Stimulated activated CD4-positive, alpha-beta T cell treated with anti-CD3 and anti-CD28 coated beads, Interleukin-4, amount 100 ng/mL, for 4 hours (primary cell): ENCODE measurements around the gene INPP4B.
A peak's percentile ranks its signal among the peaks of the same experiment; 100 is the strongest.

Source experiments
- DNase-seq, 2 experiments: peaks; one replicate each; pipeline ENCODE4 v3.0.0-alpha.2; 2020

INPP4B gene

DNA sequence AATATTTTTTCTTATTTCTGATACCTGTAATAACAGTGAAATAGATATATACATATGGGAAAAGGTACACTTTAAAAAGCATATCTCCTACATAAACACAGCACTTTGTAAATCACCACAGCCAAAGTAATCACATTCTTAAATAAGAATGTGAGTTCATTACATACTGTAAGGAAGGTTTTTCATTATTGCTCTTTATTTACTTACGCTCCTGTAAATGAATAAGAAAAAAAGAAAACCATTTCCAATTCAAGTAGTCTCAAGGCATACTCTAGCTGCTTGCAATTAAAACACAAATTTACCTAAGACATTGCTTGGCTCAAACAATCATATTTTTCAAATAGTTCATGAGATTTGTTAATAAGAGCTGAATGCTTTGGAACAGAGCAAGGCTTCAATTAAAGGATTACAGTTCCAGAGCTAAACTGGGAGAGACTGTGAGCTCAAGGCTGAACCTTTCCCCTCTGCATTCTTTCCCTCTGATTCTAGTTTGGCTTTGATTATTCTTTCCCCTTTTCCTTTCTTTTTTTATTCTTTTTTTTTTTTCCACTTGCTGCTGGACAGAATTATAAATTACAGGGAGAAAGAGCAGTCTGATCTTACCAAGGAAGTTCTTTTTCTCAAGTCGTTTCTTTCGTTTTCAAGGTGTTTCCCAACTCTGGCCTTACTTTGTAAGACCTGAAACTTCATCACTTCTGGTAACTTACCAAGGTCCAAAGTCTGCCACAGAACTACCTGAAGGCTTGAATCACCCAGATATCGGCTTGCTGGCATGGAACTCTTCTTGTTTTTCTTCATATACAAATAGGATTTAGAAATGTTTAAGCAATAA, 278.3 kb downstream of the INPP4B start:
- DNase-seq: no peak

DNA sequence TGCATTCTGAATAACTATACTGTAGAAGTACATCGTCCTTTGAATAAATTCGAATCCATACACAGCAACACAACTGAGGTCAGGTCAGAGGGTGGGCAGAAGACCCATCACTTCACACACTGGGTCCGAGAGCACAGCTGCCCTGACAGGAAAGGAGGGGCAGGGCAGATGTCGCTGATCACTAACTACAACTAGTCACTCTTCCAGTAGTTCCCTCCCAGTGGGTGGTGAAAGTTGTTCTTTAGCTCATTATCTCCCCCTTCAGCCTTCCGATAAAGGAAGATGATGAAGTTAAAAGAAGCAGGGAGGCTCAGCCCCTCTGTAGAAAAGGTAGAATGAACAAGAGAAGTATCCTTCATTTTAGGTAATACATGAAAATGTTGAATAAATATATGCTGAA, 278.9 kb downstream of the INPP4B start:
- peak; percentile 47 to 67 for DNase-seq

DNA sequence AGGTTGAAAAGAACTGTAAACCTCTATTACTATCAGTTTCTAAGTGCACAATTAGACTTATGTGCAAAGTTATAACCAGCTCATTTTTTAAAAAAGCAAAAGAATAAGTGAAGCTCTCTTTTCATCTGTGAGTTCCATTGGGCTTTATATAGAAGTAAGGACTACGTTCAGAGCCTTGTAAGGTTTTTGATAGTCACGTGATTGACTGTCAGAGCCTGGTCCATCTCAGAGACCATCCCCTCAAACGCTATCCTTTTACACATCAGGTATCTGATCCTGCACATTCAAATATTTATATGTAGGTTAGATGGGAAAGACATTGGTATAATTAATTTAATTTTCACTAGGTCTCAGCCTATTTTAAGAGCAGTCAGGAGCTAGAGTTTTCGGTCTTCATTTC, 279.3 kb downstream of the INPP4B start:
- no peak for DNase-seq

DNA sequence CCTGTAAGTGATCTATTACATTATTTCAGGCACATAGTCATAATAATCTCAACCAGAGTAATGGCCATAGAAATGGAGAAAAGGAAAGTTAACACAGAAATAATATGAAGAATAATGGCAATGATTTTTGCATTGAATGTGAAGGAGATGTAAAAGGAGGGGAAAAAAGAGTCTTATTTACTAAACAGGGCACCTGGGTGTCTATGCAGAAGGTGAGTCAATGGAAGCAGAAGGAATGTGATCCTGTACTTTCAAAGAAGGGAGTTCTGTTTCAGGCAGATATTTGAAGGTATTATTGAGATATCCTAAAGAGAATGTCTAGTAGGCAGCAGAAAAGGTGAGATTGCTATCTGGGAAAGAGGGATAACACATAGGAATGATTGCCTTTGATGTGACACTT, 279.9 kb downstream of the INPP4B start:
- DNase-seq: no peak

DNA sequence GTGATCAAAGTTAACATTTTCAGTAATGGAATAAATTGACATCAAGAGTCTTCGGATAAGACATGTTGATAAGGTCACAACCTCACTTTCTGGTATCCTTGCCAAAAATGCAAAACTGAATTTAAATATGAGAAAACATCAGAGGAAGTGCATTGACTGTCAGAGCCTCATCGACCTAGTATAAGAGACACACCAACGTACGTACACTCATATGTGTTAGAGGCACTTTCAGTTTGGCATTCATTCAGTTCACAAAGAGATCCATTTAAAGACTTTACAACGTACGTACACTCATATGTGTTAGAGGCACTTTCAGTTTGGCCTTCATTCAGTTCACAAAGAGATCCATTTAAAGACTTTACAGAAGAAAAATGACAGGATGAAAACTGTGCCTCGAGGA, 280.3 kb downstream of the INPP4B start:
- DNase-seq: no peak

DNA sequence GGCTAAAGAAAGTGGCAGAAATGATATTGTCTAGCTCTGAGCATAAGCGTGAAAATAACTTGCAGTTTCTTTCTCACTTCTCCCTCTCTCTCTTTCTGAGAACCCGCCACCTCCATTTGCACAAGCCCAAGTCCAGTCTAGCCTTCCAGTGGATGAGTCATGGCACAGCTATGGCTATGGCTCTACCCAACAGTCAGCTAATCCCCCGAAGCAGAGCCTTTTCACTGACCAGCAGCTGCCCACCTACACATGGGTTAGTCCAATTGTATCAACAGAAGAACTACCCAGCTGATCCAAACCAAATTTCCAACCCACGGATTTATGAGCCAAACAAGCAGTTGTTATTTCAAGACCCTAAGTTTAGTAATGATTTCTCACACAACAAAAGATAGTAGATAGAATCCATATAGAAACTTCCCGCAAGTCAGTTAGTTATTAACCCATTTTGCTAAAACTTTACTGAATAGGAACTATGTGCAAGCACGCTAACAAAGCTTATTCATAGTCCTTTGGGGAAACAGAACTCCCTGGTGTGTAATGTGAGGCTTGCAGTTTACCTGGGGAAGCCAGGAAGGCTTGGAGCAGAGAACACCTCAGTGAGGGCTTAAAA, 282.3 kb downstream of the INPP4B start:
- no peak for DNase-seq

DNA sequence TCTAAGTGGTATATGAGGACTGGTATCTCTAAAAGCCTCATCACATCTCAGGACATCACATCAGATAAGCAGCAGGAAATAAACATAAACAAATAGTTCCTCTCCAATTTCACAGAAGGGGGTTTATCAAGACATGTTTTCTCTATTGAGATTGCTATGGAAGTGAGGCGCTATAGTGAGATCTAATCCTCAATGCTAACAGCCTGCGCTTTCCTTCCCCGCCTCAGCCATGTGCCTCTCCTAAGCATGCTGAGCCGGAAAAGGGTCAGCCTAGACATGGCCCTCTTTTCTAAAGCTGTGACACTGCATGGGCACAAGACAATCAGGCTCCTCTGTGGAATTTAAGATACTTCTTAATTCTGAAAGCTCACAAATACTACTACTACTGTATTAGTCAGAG, 286.1 kb downstream of the INPP4B start:
- DNase-seq: no peak

DNA sequence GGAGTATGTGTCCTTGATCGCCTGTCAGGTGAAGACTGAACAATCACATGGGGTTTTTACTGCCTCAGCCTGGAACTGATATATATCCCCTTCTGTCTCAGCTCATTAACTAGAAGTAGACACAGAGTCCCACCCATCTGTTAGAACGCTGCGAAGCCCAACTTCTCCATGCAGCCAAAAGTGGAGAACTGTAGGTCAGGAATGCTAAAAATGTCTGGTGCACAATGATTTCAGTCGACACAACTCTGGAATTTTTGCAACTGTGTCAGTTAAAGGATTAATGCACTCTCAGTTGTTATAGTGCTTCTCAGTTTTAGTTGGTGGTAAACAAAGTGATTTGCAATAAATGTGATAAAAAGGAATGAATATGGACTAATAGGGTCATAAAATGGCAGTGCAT, 287.2 kb downstream of the INPP4B start:
- DNase-seq: no peak

DNA sequence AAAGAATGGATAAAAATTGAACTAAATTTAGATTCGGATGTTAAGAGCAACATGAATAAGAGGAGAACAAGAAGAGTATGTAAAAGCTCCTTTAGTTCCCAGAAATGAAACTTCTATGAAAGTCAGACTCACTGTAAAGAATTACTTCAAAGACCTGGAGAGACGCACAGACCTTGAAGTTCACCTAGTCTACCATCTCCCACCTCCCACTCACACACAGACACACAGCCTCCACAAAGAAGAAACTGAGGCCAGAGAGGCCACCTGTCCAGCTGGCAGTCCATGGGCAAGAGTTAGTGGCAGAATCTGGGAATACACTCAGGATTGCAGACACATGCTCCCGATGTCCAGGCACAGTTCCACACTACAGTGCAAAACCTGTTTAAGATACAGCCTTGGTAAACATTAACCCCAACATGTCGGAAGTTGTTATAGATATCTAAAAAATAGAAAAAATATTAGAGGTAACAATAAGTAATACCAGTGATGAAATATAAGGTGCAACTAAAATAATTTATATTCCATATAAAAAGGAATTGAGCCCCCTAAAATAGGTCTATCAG, 288.8 kb downstream of the INPP4B start:
- no peak for DNase-seq

DNA sequence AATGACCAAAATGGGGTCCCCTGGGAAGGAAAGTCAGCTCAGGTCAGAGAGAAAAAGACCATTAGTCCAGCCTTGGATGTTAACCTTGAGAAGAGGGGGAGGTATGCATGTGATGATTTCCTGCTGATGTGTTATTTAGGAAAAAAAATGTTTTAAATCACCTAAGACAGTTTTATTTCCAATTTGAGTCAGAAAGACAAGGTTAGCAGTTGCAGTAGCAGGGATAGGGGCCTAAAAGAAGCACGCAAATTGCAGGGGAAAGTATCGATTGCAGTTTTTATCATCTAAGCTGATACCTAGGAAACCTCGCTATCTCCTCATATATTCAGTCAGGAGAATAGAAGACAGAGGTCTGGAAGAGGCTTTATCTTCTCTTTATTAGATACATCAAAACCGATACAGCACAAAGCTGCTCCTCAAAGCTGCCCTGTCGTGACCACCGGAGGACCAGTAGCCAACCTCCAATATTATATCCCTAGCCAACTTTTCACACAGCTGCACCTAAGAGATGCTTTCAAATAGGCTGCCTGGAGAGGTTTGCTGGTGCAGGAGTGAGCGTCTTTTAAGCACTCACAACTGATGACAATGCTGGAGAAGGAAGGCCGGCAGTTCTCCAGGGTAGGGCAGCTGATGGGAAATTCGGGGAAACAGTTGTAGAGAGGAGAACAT, 289.4 kb downstream of the INPP4B start:
- no peak for DNase-seq

DNA sequence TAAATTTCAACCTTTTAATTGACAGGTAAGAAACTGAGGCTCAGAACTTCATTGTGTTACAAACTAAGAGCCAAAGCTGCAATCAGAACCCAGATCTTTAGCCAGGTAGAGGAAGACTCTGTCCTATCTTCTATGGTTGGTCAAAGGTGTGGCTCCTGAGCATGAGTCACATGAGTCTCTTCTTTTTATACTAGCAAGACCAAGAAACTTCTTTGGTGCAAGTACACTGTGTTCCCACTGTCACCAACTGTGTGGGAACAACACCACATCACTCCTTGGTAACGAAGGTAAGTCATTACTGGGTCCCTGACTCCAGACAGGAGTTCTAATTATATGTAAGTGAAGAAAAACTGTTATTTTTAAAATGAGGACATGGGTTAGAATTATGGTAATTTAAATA, 290.1 kb downstream of the INPP4B start:
- no peak for DNase-seq

DNA sequence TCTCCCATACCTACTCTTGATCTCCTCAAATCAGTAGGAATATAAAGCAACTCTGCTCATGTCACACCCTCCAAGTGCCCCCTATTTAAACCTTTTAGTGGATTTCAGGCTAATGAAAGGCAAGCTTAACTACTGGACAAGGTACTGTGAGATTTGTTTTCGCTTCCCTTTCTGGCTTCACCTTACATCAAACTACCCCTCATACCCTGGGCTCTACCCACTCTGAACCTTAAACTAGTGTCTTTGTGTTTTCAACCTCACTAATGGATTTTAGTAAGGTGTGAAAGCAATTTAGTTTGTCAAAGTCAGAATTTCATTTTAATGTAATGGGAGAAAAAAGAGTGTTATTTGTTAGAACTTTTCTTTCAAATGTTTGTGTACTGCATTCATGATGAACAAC, 291.7 kb downstream of the INPP4B start:
- DNase-seq: no peak

DNA sequence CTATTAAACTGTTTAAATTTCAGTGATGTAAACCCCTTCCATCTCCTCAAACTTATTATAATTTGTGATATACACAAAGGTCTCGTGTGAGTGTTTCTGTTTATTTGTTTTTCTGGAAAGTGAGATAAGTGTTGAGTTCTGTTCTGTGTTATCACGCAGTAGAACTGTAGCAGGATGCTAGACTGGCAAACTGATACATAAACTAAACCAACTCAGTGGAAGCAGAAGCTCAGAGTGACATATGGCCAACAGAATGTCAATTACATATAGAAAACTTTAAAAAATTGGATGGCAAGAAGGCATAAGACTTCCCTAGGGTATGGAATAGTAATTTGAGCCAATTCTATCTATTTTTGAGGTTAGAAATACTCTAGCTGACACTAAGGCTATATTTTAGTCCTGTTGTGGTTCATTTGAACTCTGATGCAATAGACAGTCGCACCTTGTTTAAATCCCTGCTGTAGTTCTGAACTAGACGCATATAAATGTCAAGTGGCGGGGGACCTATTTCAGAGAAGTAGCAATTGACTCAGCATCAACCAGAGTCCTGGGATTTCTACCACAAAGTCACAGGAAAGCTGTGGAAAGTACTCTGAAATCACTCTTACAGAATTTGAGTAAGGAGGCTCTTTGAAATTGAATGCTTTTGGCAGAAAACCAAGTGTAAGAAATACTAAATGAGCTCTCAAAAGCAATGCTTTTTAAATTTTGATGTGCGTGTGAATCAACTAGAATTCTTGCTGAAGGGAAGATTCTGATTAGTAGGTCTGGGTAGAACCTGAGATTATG, 294.4 kb downstream of the INPP4B start:
- no peak for DNase-seq

DNA sequence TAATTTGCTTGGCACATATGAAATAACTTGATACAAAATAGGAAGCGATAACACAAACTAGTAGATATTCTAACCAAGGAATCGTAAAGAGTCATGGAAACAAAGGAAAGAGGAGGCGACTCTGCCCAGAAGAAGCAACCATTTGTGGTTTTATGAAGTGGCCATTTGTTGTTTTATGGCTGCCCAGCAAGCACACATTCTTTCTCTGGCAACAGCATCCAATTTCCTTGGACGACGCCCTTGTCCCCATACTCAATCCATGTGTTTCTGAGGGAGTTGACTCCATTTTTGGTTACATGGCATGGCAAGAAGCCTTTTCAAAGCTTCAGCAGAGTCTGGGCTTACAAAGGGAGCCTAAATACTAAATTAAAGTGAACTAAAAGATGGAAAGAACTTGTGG, 295.1 kb downstream of the INPP4B start:
- no peak for DNase-seq

DNA sequence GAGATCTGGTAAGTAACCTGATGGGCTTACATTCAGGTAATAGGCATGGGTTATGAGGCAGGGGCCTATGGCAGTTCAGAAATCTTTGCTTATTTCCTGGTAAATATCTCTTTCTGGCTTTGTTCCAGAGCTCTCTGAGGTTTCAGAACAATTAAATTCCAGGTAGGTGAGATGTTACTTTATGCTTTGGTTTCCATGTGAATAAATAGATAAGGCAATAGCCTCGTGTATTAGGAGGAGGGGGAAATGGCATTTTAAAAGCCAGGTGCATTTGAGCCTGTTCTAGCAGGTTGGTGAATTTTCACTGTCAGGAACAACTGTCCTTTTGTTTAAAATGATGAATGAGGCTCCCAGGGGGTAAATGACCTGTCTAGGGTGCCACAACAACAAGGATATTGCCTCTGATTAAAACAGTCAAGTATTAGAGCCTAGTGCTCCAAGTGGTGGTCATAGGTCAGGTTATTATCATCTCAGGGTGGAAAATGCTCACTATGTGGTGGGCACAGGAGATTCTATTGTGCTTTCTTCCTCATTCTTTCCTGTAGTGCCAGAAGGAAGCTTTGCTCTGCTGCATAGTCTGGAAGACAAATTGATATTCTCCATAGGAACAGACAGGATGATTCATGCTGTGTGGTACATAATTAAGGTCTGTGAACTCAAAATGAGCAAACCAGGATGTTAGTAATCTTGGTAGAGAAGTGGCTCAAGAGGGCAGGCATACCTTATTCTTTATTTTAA, 296.2 kb downstream of the INPP4B start:
- no peak for DNase-seq

DNA sequence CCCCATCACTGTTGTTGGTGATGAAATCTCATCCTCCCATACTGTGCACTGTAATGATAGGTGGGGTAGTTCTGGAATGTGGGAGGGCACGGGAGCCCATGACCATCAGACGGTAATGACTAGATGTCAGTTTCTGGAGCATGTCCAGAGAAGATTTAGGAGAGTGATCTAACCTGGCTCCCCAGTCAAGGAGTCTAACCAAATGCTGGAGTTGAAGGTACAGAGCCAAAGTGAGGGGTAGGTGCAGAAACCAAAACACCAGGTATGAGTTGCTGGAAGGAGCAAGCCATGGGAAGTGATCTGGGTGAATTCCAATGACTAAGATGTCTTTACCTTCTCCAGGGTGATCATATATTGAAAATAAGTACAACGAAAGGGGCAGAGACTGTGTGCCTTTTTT, 296.9 kb downstream of the INPP4B start:
- no peak for DNase-seq

DNA sequence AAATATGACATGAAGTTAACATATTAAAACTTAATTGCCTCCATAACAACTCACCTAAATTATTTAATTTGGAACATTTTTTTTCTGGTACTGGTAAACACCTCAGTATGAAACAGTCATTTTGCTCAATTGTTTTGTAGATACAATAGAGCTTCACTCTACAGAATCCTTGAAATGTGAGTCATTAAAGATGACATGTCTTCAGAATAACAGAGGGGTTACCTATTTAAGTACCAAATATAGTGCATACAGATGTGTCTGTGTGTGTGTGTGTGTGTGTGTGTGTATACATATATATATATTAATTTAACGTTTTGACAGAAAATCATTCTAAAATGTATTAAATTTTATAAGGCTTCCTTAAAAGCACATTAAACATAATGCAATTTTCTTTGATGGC, 297.6 kb downstream of the INPP4B start:
- DNase-seq: no peak

DNA sequence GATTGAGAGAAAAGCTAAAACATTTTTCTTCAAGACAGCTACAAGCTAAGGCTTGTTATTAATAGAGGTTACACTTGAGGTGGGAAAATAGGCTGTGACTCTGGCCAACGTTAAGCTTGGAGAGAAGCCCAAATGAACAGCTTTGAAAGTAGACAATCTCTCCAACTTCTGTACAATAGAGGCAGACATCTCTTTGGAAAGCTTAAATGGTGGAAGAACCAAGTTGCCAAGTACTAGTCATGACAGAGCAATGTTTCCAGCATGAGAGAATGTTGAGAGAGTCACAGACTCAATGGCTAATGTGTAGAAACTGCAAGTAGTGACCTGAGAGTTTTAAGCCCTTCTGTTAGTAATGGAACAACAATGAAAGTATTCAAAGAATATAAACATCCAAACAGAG, 298.1 kb downstream of the INPP4B start:
- DNase-seq: no peak

DNA sequence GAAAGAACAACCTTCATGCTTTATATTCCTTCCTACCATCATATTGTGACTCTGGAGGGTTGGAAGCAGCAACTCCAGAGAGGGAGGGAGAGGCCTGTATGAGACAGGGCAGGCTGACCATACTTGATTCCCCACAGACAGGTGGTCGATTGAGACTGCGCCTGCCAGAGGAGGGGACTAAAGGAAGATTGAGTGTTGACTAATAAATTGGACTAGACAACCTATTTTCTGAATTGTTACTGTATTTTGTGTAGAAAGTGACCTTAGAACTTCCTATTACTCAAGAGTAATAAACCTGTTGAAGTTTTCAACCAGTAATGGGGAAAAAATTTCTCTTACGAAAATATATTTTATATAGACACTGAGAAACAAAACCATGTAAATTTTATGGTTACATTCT, 301.5 kb downstream of the INPP4B start:
- no peak for DNase-seq

DNA sequence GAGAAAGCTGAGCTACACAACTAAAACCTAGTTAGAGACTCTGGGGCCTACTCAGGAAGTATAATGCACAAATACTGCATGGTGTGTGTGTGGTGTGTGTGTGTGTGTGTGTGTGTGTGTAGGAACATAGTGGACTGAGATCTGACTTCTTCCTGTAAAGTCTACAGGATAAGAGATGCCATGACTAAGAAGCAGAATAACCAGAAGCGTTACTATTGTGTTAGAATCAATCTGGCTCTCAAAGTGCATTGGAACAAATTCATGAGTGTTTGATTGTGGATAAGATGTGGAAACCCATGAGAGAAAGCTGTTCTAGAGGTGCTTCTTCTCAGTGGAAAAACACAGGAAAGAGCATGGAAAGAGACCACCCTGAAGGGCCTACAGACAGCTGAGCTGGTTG, 302.1 kb downstream of the INPP4B start:
- DNase-seq: no peak

DNA sequence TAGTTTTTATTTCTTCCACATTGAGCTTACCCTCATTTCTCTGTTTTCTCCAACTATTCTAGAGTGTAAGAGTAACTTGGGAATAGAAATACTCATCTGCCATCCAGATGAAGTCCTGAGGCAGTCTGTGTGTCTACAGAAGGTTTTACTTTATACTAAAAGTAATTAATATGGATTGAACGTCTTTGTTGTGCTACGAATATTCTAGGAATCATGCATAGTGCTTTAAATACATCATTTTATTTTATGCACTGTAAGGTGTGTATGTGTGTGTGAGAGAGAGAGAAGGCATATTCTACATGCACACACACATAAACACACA, 305.7 kb downstream of the INPP4B start:
- no peak for DNase-seq

DNA sequence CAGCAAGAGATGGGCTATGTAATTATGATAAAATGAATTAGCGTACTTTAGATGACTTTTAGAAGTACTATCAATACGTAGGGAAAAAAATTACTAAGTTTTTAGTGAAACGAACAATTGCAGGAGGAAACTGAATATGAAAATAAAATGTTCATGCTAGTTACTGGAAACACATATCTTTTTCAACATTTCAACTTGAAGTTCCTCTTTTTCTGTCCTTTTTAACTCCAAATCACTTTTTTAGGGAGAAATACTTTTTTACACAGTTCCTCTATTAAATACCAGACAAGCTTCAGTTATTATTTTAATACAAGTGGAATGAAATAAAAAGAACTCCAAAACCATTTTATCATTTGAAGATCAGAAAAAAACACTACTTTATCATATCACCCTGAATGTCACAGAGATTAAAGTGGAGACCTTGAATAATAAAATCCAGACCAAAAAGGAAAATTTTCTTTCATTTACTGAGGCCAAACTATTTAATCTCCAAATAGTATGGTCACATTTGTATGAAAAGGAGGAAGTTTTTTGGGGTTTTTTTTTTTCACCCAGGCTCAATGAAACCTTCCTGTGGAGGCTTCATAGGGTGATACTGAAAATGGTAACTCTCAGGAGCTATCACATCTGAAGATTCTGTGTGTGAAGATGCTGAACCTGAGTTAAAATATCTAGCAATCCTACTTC, 306.2 kb downstream of the INPP4B start:
- no peak for DNase-seq
